K562 (cell line): ENCODE data around the gene NOM1. TPM values are rescaled to one million over a fixed set of nuclear protein-coding genes. Genes with fewer than 3 reads are reported as not detected.

Source experiments
- ARID2 ChIP-seq: fragments of 450-650 bp; IDR thresholded peaks from 2 replicates; pipeline ENCODE4 v1.6.1; 2017; ENCODE audit warnings: antibody characterized with exemption, mild to moderate bottlenecking
- ARNT ChIP-seq, 2 experiments: fragments of 450-650 bp; IDR thresholded peaks; 2 replicates each; pipeline ENCODE4 v1.6.1; 2016; ENCODE audit warnings: mild to moderate bottlenecking in 1 of 2
- CBX3 ChIP-seq, 2 experiments: IDR thresholded peaks; 1 replicate in 1 of 2; 2 replicates in 1 of 2; pipeline ENCODE4 v1.6.1; 2012; ENCODE audit warnings: inconsistent platforms in 2 of 2, low read length in 2 of 2, borderline replicate concordance in 1 of 2, control low read depth in 1 of 2
- CHAMP1 ChIP-seq: fragments of 450-650 bp; IDR thresholded peaks from 2 replicates; pipeline ENCODE4 v1.6.1; 2016; ENCODE audit warnings: mild to moderate bottlenecking
- ERF ChIP-seq: fragments of 450-650 bp; formaldehyde crosslinking; IDR thresholded peaks from 2 replicates; pipeline ENCODE4 v1.4.0; 2020; ENCODE audit warnings: mild to moderate bottlenecking, mixed read lengths
- FOXP4 ChIP-seq: sonication (generic); formaldehyde crosslinking; IDR thresholded peaks from 2 replicates; pipeline ENCODE4 v1.8.0; 2022; ENCODE audit warnings: mild to moderate bottlenecking, missing genetic modification reagents, borderline replicate concordance
- HDAC8 ChIP-seq: fragments of 450-650 bp; IDR thresholded peaks from 2 replicates; pipeline ENCODE4 v1.6.1; 2016; ENCODE audit warnings: mild to moderate bottlenecking, missing genetic modification characterization, moderate library complexity, missing compliant biosample characterization
- IRF2 ChIP-seq: sonication (generic); formaldehyde crosslinking; IDR thresholded peaks from 2 replicates; pipeline ENCODE4 v1.8.1; 2022; ENCODE audit warnings: mild to moderate bottlenecking, missing genetic modification reagents
- JUND ChIP-seq, 2 experiments: IDR thresholded peaks; 2 replicates in 1 of 2; 3 replicates in 1 of 2; pipeline ENCODE4 v1.6.1; 2011; ENCODE audit warnings: borderline replicate concordance in 2 of 2, low read depth in 2 of 2, low read length in 2 of 2, improper control_type of control experiment in 1 of 2, missing biosample characterization in 1 of 2, missing genetic modification characterization in 1 of 2, missing genetic modification reagents in 1 of 2
- NELFE ChIP-seq: IDR thresholded peaks from 2 replicates; pipeline ENCODE4 v1.6.1; 2011; ENCODE audit warnings: mild to moderate bottlenecking; ENCODE audit not compliant: insufficient read depth, insufficient read length
- ZMIZ1 ChIP-seq, 2 experiments: fragments of 150-350 bp in 1 of 2; IDR thresholded peaks; 2 replicates each; pipeline ENCODE4 v1.6.1; 2012 to 2016; ENCODE audit warnings: low read depth in 2 of 2, low read length in 2 of 2, mild to moderate bottlenecking in 1 of 2, moderate library complexity in 1 of 2
- ZNF274 ChIP-seq: IDR thresholded peaks from 2 replicates; pipeline ENCODE4 v1.6.1; 2011; ENCODE audit warnings: low read depth, mild to moderate bottlenecking, low read length, moderate library complexity, borderline replicate concordance
- ZNF282 ChIP-seq: sonication (generic); formaldehyde crosslinking; IDR thresholded peaks from 2 replicates; pipeline ENCODE4 v1.8.1; 2023; ENCODE audit warnings: missing genetic modification reagents
- ZZZ3 ChIP-seq: fragments of 450-650 bp; IDR thresholded peaks from 2 replicates; pipeline ENCODE4 v1.6.1; 2016; ENCODE audit warnings: antibody characterized with exemption, mild to moderate bottlenecking, moderate library complexity
- polyA plus RNA-seq, 8 experiments: library from polyadenylated mRNA; depleted of rRNA in 4 of 8; stranded (reverse) in 5 of 8; unstranded in 3 of 8; fragments of >200 nt; fragmentation: Nextera tagmentation in 2 of 8; fragmentation: Illumina TruSeq in 1 of 8; extraction: Ambion mirVana in 2 of 8; extraction: Trizol in 1 of 8; gene quantifications; 2 replicates each; pipeline versions ENCODE4 v1.2.1 to v1.2.3, GENCODE V29; 2011 to 2014; ENCODE audit warnings: inconsistent platforms in 1 of 8, missing spikeins in 1 of 8
- total RNA-seq, 7 experiments: library from RNA; depleted of rRNA in 6 of 7; stranded (reverse); fragments of >200 nt in 6 of 7; fragmentation: Illumina TruSeq in 2 of 7; extraction: Trizol in 2 of 7; gene quantifications; 2 replicates each; pipeline versions ENCODE4 v1.2.1 to v1.2.3, GENCODE V29; 2011 to 2021; ENCODE audit warnings: low replicate concordance in 1 of 7
- TF ChIP-seq, protein P1 (sequence below): IDR thresholded peaks from 3 replicates; pipeline ENCODE4 v1.6.1; 2011; ENCODE audit warnings: borderline replicate concordance, mild to moderate bottlenecking, moderate library complexity; ENCODE audit not compliant: insufficient read length; ENCODE audit errors: extremely low read depth

Gene NOM1
- total and polyA plus RNA-seq, 9 of the 15 experiments (the other 6 are each of a cell fraction or from before 2014, with no cell fraction given), result 6.8 to 47.3 (median 37.4) TPM

DNA sequence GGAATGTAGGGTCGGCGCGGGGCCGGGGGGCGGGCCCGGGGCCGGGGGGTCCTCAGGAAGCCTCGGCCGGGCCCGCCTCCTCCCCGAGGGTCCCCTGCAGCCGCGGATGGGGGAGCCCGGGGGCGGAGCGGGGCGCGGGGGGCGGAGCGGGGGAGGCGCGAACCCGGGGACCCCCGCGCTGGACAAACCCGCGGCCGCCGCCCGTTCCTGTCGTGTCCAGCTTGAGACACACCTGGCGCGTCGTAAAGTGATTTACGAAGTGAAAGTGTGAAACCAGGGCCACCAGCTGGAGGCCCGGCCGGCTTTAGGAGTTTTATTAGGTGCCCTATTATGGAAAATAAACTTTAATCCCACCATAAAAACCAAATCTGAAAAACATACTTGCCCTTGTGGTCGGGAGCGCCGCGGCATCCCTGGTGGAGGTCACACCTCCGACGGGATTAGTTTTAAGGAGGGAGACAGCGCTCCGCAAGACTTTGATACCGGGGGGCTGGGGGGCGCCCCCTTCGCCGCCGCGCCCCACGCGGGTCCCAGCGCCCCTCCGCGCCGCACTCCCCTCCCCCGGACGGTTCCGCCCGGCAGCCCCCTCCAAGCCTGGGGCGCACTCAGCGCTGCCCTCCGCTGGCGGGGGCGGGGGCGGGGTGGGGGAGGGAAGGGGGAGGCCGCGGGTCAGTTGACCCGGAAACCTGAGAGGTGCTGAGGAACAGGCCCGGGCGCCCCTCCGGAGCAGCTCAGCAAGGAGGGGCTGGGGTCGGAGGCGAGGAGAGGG lies 50.6 kb downstream of the NOM1 start (continued):
- no peak for TF ChIP-seq CHAMP1
- TF ChIP-seq JUND (IDR thresholded peaks at IDR 0.05; ENCODE audit: borderline replicate concordance, low read depth, low read length), result no peak
- TF ChIP-seq JUND (tag; IDR thresholded peaks at IDR 0.05; ENCODE audit: borderline replicate concordance, low read depth, low read length), result no peak
- TF ChIP-seq, protein P1, sequence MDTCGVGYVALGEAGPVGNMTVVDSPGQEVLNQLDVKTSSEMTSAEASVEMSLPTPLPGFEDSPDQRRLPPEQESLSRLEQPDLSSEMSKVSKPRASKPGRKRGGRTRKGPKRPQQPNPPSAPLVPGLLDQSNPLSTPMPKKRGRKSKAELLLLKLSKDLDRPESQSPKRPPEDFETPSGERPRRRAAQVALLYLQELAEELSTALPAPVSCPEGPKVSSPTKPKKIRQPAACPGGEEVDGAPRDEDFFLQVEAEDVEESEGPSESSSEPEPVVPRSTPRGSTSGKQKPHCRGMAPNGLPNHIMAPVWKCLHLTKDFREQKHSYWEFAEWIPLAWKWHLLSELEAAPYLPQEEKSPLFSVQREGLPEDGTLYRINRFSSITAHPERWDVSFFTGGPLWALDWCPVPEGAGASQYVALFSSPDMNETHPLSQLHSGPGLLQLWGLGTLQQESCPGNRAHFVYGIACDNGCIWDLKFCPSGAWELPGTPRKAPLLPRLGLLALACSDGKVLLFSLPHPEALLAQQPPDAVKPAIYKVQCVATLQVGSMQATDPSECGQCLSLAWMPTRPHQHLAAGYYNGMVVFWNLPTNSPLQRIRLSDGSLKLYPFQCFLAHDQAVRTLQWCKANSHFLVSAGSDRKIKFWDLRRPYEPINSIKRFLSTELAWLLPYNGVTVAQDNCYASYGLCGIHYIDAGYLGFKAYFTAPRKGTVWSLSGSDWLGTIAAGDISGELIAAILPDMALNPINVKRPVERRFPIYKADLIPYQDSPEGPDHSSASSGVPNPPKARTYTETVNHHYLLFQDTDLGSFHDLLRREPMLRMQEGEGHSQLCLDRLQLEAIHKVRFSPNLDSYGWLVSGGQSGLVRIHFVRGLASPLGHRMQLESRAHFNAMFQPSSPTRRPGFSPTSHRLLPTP, result no peak
- TF ChIP-seq ARNT (IDR thresholded peaks at IDR 0.05), result no peak
- no peak for TF ChIP-seq ZMIZ1 (IDR thresholded peaks at IDR 0.05; ENCODE audit: low read depth in 2 of 2, low read length in 2 of 2)
- TF ChIP-seq ERF, result no peak
- no peak for TF ChIP-seq IRF2 (CRISPR knock-in tag)
- no peak for TF ChIP-seq ZNF282 (CRISPR knock-in tag)
- no peak for TF ChIP-seq ZNF274
- no peak for TF ChIP-seq NELFE
- no peak for TF ChIP-seq HDAC8 (tag)
- TF ChIP-seq ZZZ3, result no peak
- no peak for TF ChIP-seq ARID2
- no peak for TF ChIP-seq FOXP4 (CRISPR knock-in tag)
- TF ChIP-seq CBX3 (IDR thresholded peaks at IDR 0.05; ENCODE audit: borderline replicate concordance in 1 of 2, low read length in 2 of 2), result 0 out of 3 replicates have a peak, but pooled peaks of 1 of the 2 experiments have one; percentile 22
